SK-N-MC (cell line): ENCODE measurements around the gene NHS.

Source experiments
- EZH2 ChIP-seq: fragments of 200-600 bp; sonication (generic); IDR thresholded peaks from one replicate; pipeline ENCODE4 v1.6.1; 2017; ENCODE audit warnings: antibody characterized with exemption
- FOXP2 ChIP-seq: optimal IDR thresholded peaks from 2 replicates; pipeline ENCODE3; 2011; ENCODE audit warnings: mild to moderate bottlenecking, moderate library complexity; ENCODE audit not compliant: insufficient read depth; ENCODE audit errors: extremely low read length, control extremely low read depth
- POLR2AphosphoS5 ChIP-seq: IDR thresholded peaks from 2 replicates; pipeline ENCODE4 v1.6.1; 2012; ENCODE audit warnings: mild to moderate bottlenecking, low read depth, low read length, borderline replicate concordance

DNA sequence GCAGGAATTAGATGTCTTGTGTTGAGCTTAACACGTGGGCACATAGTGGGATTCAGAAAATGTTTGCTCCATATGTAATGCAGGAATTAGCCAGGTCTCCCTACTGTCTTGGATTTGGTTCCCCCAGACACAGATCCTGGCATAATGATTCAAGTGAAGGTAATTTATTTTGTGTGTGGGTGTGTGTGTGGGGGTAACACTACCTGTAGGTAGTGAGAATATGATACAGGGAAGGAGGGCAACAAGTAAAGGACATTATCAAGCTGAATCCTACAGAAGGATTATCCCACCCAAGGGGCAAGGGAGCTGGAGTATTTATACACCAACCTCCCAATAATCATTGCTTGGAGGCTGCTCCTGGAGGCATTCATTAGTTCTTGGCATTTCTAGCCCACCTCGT lies 101.4 kb downstream of the NHS start:
- no peak for TF ChIP-seq POLR2AphosphoS5
- no peak for TF ChIP-seq EZH2
- no peak for TF ChIP-seq FOXP2
